ENCODE results near the gene TIMM9.
"Not testable (repeated sequence)": the region's sequence is repeated elsewhere in the genome, so short reads cannot be mapped to it uniquely, and the experiment has no call there.

Gene TIMM9

GRCh38 chr14:58426670-58427280 lies 556 bp downstream of the TIMM9 start:
- DNase-seq (ENCODE audit: insufficient read length, low spot score) (no peak), FAIRE-seq (no peak)
- no peak for TF ChIP-seq CTCF (IDR thresholded peaks at IDR 0.05; ENCODE audit: insufficient read depth, missing control alignments)

GRCh38 chr14:58416934-58417333 lies 10.4 kb downstream of the TIMM9 start:
- not testable (repeated sequence) for DNase-seq (ENCODE audit: insufficient read length, low spot score); FAIRE-seq

DNA sequence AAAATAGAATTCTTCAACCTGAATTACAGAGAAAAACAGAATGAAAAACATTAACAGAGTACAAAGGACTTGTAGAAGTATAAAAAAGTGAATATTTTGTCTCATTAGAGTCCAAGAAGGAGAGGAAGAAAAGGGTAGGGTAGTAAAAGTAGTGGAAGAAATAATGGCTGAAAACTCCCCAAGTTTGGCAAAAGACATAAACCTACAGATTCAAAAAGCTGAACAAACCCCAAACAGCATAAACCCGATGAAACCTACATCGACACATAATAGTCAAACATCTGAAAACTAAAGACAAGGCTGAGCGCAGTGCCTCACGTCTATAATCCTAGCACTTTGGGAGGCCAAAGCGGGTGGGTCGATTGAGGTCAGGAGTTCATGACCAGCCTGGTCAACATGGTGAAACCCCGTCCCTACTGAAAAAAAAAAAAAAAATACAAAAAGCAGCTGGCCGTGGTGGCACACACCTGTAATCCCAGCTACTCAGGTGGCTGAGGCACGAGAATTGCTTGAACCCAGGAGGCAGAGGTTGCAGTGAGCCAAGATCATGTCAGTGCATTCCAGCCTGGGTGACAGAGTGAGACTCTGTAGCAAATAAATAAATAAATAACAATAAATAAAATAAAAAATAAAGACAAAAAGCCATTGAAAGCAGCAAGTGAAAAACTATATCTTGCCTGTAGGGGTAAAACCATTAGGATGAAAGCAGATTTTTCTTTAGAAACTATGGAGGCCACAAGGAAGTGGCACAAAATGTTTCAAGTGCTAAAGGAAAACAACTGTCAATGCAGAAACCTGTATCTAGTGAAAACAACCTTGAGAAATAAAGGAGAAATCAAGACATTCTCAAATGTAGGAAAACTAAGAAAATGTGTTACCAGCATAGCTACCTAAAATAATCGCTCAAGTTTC lies 11.4 kb downstream of the TIMM9 start:
- FAIRE-seq (no peak), DNase-seq (ENCODE audit: insufficient read length, low spot score) (no peak)
- no peak for TF ChIP-seq CTCF (IDR thresholded peaks at IDR 0.05; ENCODE audit: insufficient read depth, missing control alignments)

- DNase-seq (ENCODE audit: insufficient read length, low spot score) (no peak), FAIRE-seq (no peak)
- TF ChIP-seq CTCF (IDR thresholded peaks at IDR 0.05; ENCODE audit: insufficient read depth, missing control alignments) = no peak
These were observed 12.5 kb downstream of the TIMM9 start for GRCh38 chr14:58414845-58415244.

- FAIRE-seq (no peak), DNase-seq (ENCODE audit: insufficient read length, low spot score) (no peak)
- TF ChIP-seq CTCF (IDR thresholded peaks at IDR 0.05; ENCODE audit: insufficient read depth, missing control alignments) = no peak
These were observed 18.6 kb downstream of the TIMM9 start for GRCh38 chr14:58408681-58409215.

- DNase-seq (ENCODE audit: insufficient read length, low spot score) = no peak
- TF ChIP-seq CTCF (IDR thresholded peaks at IDR 0.05; ENCODE audit: insufficient read depth, missing control alignments) = no peak
- FAIRE-seq = no peak
These were observed 25.7 kb downstream of the TIMM9 start for GRCh38 chr14:58401587-58401986.

DNA sequence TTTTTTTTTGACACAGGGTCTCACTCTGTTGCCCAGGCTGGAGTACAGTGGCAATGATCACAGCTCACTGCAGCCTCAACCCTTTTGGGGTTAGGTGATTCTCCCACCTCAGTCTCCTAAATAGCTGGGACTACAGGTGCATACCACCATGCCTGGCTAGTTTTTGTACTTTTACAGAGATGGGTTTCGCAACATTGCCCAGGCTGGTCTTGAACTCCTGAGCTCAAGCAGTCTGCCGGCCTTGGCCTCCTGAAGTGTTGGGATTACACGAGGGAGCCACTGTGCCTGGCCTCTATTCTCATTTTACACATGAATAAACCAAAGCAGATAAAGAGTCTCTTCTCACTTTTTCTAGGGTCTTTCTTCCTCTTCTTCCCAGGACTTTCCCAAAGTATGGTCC lies 28.4 kb downstream of the TIMM9 start:
- no peak for FAIRE-seq
- no peak for TF ChIP-seq CTCF (IDR thresholded peaks at IDR 0.05; ENCODE audit: insufficient read depth, missing control alignments)

More for the DNA sequence above, 28.4 kb downstream of the TIMM9 start:
- no peak for DNase-seq (ENCODE audit: insufficient read length, low spot score)
